Measurements from ENCODE around the gene AGPAT1.

DNA sequence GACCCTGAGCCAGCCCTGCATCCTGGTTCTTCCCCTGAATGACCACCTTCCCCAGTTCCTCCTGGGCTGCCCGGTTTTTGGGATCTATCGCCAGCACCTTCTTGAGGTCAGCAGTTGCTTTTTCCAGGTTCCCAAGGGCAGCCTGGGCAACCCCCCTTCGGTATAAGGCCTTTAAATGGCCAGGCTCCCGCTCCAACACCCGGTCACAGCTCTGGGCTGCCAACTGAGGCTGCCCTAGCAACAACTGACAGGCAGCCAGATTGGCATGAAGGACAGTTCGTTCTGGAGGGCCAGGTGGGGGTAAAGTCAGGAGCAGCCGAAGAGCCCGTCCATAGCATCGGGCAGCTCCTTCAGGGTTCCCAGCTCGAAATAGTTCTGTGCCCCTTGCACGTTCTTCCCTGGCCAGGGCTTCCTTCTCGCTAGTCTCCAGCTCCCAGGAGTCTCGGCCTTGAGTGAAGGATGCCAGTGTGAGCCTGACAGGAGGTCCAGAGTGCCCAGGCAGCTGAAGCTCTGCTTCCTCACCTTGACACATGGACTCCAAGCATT, 47.1 kb downstream of the AGPAT1 start:
- TF ChIP-seq, protein P1, sequence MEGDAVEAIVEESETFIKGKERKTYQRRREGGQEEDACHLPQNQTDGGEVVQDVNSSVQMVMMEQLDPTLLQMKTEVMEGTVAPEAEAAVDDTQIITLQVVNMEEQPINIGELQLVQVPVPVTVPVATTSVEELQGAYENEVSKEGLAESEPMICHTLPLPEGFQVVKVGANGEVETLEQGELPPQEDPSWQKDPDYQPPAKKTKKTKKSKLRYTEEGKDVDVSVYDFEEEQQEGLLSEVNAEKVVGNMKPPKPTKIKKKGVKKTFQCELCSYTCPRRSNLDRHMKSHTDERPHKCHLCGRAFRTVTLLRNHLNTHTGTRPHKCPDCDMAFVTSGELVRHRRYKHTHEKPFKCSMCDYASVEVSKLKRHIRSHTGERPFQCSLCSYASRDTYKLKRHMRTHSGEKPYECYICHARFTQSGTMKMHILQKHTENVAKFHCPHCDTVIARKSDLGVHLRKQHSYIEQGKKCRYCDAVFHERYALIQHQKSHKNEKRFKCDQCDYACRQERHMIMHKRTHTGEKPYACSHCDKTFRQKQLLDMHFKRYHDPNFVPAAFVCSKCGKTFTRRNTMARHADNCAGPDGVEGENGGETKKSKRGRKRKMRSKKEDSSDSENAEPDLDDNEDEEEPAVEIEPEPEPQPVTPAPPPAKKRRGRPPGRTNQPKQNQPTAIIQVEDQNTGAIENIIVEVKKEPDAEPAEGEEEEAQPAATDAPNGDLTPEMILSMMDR (conservative IDR thresholded peaks at IDR 0.05; ENCODE audit: low read length) = no peak
- TF ChIP-seq EZH2phosphoT487 (IDR thresholded peaks at IDR 0.05; ENCODE audit: borderline replicate concordance, low read depth, low read length) = no peak
